ENCODE results near the gene USP48.

DNA sequence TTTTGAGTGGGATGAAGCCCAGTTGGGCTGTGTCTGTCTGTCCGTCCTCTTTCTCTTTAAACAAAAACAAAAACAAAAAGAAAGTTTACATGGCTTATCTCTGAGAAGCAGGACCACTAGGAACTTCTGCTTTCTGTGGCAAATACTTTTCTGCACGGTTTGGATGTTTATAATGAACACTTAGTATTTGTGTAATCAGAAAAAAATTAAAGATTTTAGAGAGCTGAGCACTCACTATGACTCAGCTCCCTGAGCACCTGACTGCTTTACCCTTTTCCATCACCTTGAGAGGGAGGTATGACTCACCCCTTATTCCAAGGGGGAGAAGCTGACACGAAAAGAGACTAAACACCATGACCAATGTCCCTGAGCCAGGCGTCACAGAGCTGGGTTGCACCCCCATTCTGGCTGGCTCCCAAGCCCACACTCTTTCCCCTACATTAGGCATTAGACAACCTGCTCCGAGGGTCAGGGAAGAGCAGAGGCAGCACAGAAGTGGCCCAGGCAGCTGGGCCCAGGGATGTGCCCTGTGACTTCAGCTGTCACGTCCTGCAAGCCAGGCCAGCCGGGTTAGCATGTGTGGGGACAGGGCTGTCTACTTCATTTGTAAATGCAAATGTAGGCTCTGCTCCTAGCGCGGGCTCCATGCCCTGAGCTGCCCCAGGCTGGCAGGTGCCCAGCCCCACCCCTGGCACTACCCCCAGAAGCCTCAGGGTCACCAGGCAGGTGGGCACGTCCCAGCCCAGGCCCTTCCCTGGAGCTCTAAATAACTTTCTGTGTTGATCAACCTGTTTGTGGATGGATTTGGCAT is 144.2 kb downstream of the USP48 start:
- TF ChIP-seq POLR2A (IDR thresholded peaks at IDR 0.05; ENCODE audit: low read length) (no peak), RAD21 (conservative IDR thresholded peaks at IDR 0.05 in 1 of 2, IDR thresholded peaks at IDR 0.05 in 1 of 2) (no peak), RFX5 (IDR thresholded peaks at IDR 0.05) (no peak)
- TF ChIP-seq, protein P1, sequence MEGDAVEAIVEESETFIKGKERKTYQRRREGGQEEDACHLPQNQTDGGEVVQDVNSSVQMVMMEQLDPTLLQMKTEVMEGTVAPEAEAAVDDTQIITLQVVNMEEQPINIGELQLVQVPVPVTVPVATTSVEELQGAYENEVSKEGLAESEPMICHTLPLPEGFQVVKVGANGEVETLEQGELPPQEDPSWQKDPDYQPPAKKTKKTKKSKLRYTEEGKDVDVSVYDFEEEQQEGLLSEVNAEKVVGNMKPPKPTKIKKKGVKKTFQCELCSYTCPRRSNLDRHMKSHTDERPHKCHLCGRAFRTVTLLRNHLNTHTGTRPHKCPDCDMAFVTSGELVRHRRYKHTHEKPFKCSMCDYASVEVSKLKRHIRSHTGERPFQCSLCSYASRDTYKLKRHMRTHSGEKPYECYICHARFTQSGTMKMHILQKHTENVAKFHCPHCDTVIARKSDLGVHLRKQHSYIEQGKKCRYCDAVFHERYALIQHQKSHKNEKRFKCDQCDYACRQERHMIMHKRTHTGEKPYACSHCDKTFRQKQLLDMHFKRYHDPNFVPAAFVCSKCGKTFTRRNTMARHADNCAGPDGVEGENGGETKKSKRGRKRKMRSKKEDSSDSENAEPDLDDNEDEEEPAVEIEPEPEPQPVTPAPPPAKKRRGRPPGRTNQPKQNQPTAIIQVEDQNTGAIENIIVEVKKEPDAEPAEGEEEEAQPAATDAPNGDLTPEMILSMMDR (IDR thresholded peaks at IDR 0.05), result no peak
